ENCODE data around the gene CDH20.

GRCh38 chr18:61541673-61542072, 208.4 kb downstream of the CDH20 start:
- TF ChIP-seq CTCF (IDR thresholded peaks at IDR 0.05) (no peak), POLR2A (IDR thresholded peaks at IDR 0.05) (no peak), POLR2AphosphoS5 (IDR thresholded peaks at IDR 0.05) (no peak), EP300 (IDR thresholded peaks at IDR 0.05) (no peak)

Data from stomach (tissue), 4 donors.